Activated T-cell treated with anti-CD3 and anti-CD28 coated beads, Interleukin-2, amount 50 U/mL, for 4 hours (primary cell): ENCODE data around the gene AKT2. TPM values are rescaled to one million over a fixed set of nuclear protein-coding genes. Genes with fewer than 3 reads are reported as not detected.

Experiments
- ATAC-seq, 2 donors: fragments of 200-7000 bp; cut with Tn5 transposase; one replicate each; pipeline ENCODE4 v1.10.0; 2021
- DNase-seq: peaks from one replicate; pipeline ENCODE4 v3.0.0-alpha.2; 2020
- H3K27me3 Mint-ChIP-seq: one replicate; pipeline ENCODE4 v1.8.0; 2021; ENCODE audit warnings: low read depth, mixed read lengths
- H3K36me3 Mint-ChIP-seq: one replicate; pipeline ENCODE4 v1.8.0; 2022; ENCODE audit warnings: mixed read lengths; ENCODE audit not compliant: insufficient read depth
- H3K4me1 Mint-ChIP-seq: one replicate; pipeline ENCODE4 v1.8.0; 2021; ENCODE audit warnings: low read depth, mixed read lengths
- H3K4me3 Mint-ChIP-seq: one replicate; pipeline ENCODE4 v1.8.0; 2021; ENCODE audit warnings: mild to moderate bottlenecking, moderate library complexity, mixed read lengths
- H3K9me3 Mint-ChIP-seq: one replicate; pipeline ENCODE4 v1.8.0; 2021; ENCODE audit warnings: mixed read lengths
- total RNA-seq, 3 donors: library from RNA; stranded (reverse); gene quantifications; one replicate each; pipeline ENCODE4 v1.2.1, GENCODE V29; 2021

Gene AKT2
- total RNA-seq, 3 donors from 2014 or later = 147 to 158 (median 151) TPM

DNA sequence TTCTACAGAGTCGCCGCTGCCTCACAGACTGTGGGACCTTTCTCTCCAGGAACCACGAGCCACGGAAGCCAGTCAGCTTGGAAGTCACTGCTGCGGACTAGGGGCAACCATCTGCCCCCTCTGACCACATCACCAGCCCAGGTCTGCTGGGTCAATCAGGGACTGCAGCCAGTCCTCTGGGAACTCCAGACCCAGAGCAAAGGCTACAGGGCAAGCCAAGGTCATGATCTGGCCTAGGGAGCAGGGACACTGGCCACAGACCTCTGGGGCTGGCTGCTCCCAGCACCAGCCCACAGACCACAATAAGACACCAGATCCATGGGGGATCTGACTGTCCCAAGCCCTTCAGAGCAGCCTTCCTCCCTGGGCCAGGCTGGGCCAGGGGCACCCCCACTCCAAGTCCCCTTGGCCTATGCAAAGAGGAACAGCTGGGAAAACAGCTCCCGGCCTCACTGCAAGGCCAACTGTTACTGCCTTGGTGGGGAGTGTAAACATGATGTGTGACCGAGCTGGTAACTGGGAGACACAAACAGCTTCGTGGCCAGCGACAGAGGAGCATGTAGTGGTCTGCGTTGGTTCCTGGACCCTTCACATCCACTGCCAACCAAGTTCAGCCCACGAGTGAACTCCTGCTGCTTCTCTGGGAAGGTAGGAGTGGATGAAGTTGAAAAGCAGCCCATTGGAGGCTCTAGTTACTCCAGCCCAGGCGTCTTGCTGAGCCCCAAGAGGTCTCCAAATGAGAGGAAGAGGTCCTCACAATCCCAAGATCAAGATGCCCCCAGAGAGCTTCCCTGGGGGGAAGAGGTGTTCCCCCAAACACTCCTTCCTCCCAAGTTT is 1.5 kb downstream of the AKT2 start:
- no peak for DNase-seq
- Mint-ChIP-seq H3K27me3 (no peaks in the 10 kb centered on the region), H3K9me3 (no peaks in the 10 kb centered on the region), H3K4me1 (peaks cover 54% of the 10 kb centered on the region), H3K4me3 (peak overlapping the region; percentile 94), H3K36me3 (no peaks in the 10 kb centered on the region)
- no peak for ATAC-seq

DNA sequence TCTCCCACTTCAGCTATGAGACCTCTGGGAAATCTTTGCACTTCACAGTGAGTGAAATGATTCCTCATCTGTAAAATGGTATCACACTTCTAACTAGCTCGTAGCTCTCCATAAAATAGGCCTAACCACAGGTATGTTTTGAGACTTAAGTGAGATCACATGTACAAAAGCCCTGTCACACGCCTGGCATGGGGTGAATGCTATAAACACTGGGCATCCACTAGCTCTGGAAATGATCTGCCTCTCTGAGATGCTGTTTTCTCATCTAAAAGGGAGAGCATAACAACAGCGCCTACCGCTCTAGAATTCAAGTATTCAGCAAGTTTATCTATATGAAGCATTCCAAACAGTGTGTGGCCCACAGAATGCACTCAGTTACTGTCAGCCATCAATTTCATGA is 2.2 kb downstream of the AKT2 start:
- no peak for DNase-seq
- H3K27me3 Mint-ChIP-seq = no peaks in the 10 kb centered on the region
- H3K36me3 Mint-ChIP-seq = no peaks in the 10 kb centered on the region
- peak overlapping the region; percentile 94 for H3K4me3 Mint-ChIP-seq
- H3K4me1 Mint-ChIP-seq = peaks cover 61% of the 10 kb centered on the region
- no peak for ATAC-seq
- no peaks in the 10 kb centered on the region for H3K9me3 Mint-ChIP-seq

DNA sequence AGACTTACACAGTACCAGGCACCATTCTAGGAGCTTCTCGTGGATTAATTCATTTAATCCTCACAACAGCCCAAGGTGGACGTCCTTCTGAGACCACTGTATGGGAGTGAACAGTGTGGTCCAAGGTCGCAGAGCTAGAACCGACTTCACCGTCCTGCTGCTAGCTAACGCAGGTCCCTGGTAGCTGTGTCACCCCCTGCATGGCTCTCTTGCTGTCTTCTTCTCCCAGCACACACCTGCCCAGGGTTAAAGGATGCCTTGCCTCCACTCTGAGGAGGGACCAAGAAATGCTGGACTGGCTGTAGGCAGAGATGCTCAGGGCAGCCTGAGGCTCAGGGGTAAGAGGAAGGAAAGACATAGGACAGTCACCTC is 3.0 kb downstream of the AKT2 start:
- Mint-ChIP-seq H3K36me3 (no peaks in the 10 kb centered on the region), H3K4me3 (no peak overlapping the region), H3K27me3 (no peaks in the 10 kb centered on the region), H3K9me3 (no peaks in the 10 kb centered on the region), H3K4me1 (peaks cover 68% of the 10 kb centered on the region)
- ATAC-seq (no peak), DNase-seq (no peak)

DNA sequence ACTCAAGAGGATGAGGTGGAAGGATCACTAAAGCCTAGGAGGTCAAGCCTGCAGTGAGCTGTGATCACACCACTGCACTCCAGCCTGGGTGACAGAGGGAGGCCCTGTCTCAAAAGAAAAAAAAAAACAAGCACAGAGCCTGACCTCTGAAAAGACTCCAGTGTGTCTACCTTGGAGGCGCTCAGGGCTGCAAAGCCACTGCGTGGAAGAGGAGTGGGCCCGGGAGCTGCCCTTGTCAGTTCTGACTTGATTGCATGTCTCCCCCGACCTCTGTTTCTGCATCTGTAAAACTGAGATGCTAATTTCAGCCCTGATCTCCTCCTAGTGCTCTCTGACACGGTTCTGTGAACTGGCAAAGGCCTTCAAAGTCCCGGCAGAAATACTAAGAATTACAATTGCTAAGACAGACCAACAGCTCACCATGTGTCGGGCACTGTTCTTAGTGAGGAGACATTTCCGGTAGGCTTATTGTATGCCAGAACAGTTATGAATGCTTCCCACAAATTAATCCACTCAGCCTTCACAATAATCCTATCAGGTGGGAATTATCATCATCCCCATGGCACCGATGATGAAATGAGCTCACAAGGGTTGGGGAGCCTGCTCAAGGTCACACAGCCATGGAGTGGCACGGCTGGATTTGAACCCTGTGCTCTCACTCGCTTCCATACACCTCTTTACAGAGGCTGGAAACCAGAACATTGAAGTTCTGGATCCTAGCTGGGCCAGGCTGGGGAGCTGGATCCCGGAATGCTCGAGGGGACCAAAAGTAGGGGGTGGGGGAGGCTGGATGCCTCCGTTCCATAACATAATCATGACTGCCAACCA is 3.5 kb downstream of the AKT2 start:
- ATAC-seq = no peak
- H3K4me1 Mint-ChIP-seq = peaks cover 70% of the 10 kb centered on the region
- H3K27me3 Mint-ChIP-seq = no peaks in the 10 kb centered on the region
- no peaks in the 10 kb centered on the region for H3K36me3 Mint-ChIP-seq
- H3K4me3 Mint-ChIP-seq = no peak overlapping the region
- no peaks in the 10 kb centered on the region for H3K9me3 Mint-ChIP-seq
- DNase-seq = no peak

DNA sequence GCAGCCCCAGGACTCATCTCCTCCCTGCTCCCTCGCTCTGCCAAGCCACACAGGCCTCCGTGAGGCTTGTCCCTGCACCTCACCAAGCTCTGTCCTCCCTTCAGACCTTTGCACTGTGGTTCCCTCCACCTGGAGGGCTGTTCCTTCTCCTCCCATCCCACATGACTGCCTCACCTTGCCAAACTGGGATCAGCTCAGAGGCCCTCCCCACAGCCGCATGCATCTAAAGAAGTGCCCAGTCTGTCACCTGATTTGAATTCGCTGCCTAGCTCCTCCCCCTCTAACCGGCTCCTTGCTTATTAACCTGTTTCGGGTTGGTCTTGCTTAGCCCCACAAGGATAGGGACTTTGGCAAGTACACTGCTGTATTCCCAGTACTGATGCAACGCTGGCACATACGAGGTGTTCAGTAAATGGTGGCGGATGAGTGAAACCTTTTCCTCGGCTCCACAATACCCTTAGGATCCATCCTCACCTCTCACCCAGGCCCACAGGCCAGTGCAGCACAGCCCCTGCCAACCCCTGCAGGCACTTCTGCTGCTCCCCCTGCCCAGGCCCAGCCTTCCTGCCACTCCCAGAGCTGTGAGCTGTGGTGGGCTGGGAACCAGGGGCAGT is 4.4 kb downstream of the AKT2 start:
- no peak for ATAC-seq
- Mint-ChIP-seq H3K4me1 (peaks cover 70% of the 10 kb centered on the region), H3K9me3 (no peaks in the 10 kb centered on the region), H3K27me3 (no peaks in the 10 kb centered on the region), H3K36me3 (no peaks in the 10 kb centered on the region), H3K4me3 (peak overlapping the region; percentile 53)
- DNase-seq = no peak

DNA sequence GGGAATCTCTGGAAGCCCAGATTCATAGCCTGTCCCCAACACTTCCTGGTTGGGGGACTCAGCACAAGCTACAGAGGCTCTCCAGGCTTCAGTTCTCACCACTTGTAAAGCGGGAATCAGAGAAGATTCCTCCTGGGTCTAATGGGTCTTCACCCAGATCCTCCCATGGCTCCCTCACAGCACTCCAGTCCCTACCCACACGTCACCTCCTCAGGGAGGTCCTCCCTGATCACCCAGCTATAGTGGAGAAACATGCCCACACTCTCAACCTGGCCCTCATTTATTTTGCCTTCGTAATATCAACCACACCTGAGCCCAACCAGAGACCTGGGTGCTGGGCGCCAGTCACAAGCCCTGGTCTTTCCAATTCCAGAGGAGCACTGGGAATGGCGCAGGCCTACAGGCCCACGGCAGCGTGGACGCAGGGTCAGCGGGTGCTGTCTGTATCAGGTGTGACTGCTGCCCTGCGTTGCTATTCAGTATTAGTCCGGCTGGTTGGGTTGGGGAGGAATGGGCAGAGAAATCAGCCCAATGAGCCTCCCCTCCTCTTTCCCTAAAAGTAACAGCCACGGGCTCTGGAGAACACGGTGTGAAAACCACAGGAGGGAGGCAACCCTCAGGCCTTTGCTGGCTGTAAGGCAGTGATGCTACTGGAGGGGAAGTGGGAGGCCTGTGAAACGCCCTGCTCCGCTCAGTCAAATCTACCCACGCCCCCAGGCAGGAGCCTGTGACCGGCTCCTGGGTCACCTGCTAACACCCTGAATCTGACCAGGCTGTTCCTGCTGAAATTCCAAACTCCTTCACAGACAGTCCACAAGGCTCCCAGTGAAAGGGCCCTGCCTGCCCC is 5.2 kb downstream of the AKT2 start:
- no peaks in the 10 kb centered on the region for H3K36me3 Mint-ChIP-seq
- DNase-seq = no peak
- peaks cover 71% of the 10 kb centered on the region for H3K4me1 Mint-ChIP-seq
- no peaks in the 10 kb centered on the region for H3K27me3 Mint-ChIP-seq
- H3K9me3 Mint-ChIP-seq = no peaks in the 10 kb centered on the region
- no peak for ATAC-seq
- no peak overlapping the region for H3K4me3 Mint-ChIP-seq

DNA sequence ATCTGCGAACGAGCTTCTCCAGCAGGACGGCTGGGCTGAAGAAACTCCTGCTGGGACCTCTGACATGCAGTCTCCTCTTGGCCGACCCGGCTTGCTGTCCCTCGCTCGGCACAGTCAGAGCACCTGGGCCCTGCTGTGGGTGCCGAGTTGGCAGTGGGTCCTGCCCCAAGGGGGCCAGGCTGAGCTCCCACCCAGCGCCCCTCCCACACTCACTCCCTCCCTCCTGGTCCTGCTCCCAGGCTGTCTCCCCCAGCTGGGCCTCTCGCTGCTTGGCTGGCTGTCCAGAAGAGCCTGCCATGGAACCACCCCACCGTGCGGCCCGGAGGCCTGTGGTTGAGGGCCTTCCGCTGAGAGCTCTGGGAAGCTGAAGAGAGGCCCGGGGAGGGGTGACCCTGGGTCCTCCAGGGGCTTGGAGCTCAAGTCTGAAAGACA is 6.0 kb downstream of the AKT2 start:
- ATAC-seq (no peak), DNase-seq (no peak)
- no peaks in the 10 kb centered on the region for H3K9me3 Mint-ChIP-seq
- H3K4me3 Mint-ChIP-seq = no peak overlapping the region
- no peaks in the 10 kb centered on the region for H3K36me3 Mint-ChIP-seq
- H3K4me1 Mint-ChIP-seq = peaks cover 75% of the 10 kb centered on the region
- no peaks in the 10 kb centered on the region for H3K27me3 Mint-ChIP-seq

DNA sequence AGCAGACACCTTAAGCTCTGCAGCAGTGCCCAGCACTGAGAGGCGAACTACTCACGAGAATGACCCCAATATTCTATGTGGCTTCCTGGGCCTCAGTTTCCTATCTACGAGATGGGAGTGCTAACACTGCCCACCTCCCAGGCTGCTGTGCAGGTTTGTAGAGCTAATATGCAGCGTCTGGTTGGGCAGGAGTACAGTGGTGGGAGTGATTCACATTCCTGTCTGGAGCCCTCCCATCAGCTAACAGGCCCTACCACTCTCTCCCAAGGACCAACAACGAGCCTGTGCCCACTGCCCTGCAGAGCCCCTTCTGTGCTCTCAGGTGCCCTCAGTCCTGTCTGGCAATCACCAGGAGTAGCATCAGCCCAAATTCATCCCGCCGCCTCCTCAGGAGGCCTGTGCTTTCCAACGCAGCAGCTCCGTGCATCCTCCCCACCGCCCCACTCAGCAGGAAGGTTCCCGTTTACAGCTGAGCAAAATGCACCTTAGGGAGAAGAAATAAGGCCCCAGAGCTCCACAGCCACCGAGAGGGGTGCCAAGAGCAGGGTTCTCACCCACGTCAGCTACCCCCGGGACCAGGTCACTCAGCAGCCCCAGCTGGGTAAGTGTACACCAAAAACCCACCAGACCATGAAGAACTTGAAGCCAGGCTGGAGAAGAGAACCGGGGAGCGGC is 6.6 kb downstream of the AKT2 start:
- Mint-ChIP-seq H3K4me3 (no peak overlapping the region), H3K4me1 (peaks cover 75% of the 10 kb centered on the region), H3K27me3 (no peaks in the 10 kb centered on the region), H3K9me3 (no peaks in the 10 kb centered on the region), H3K36me3 (no peaks in the 10 kb centered on the region)
- ATAC-seq = no peak
- DNase-seq = no peak

DNA sequence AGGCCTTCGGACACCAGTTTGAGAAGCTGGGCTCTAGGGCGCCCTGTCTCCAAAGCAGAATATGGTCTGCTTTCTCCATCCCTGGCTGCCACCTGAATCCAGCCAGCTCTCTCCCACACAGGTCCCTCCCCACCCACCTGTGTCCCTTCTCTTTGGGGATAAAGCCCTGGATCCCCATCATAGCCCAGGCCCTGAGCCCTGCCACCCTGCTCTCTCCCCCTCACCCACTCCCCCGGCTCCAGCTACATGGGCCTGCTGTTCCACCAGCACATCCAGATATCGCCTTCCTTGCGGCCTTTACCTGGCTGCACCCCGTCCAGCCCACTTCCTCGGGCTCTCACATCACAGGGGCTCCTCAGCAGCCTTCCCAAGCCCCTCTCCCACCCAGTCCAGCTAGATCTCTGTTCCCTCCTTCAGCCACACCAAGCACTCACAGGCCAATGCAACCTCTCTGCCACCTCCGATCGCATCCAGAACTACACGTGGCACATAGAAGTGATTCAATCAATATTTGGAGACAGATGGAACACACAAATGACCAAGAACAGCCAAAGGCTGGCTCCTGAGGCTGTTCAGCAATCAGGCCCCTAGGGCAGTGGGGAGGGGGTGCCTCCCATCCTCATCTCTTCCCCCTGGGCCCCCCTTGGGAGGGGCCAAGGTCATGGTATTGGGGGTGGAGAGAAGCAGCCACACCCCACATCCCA is 7.6 kb downstream of the AKT2 start:
- peaks cover 73% of the 10 kb centered on the region for H3K4me1 Mint-ChIP-seq
- DNase-seq = no peak
- no peaks in the 10 kb centered on the region for H3K27me3 Mint-ChIP-seq
- no peak overlapping the region for H3K4me3 Mint-ChIP-seq
- H3K36me3 Mint-ChIP-seq = no peaks in the 10 kb centered on the region
- H3K9me3 Mint-ChIP-seq = no peaks in the 10 kb centered on the region
- ATAC-seq = no peak

DNA sequence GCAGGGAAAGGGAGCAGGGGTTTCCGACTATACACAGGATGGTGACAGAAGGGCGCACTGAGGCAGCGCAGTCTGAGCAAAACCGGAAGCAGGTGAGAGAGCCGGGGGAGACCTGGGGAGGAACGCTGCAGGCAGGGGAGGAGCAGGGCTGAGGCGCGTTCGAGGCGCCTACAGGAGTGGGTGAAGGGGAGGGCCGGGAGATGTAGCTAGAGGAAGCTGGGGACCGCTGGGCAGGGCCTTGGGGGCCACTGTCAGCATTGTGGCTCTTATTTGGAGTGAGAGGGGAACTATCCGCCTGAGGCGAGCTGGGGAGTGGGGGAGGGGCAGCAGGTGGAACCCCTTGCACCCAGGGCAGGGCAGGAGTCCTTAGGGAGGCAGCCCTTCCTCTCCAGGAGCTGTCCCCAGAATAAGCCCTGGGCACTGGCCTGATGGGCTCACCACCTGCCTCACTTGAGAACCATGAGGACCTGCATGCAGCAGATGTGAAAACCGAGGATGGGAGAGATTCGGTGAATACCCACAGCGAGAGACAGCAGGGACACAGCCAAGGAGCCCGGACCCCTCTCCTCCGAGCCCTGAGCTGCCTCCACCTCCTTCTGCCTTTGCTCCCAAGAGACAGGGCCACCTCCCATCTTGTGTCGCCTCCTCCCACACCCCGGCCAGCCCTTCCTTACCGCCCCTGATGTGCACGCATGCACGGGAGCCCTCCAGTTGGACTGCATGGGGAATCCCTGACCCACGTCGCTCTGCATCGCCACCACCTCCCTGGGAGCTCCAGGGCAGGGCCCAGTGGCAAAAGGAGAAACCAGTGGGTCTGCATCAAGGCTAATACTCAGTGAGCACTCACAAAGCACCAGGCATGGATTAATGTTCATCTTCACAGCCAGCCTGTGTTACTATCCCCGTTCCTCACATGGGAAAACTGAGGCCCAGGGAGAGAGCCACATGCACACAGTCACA is 10.3 kb downstream of the AKT2 start:
- no peaks in the 10 kb centered on the region for H3K9me3 Mint-ChIP-seq
- ATAC-seq (peak; percentile 73 to 76), DNase-seq (no peak)
- H3K4me3 Mint-ChIP-seq = peak overlapping the region; percentile 22
- peaks cover 62% of the 10 kb centered on the region for H3K4me1 Mint-ChIP-seq
- no peaks in the 10 kb centered on the region for H3K36me3 Mint-ChIP-seq
- no peaks in the 10 kb centered on the region for H3K27me3 Mint-ChIP-seq

DNA sequence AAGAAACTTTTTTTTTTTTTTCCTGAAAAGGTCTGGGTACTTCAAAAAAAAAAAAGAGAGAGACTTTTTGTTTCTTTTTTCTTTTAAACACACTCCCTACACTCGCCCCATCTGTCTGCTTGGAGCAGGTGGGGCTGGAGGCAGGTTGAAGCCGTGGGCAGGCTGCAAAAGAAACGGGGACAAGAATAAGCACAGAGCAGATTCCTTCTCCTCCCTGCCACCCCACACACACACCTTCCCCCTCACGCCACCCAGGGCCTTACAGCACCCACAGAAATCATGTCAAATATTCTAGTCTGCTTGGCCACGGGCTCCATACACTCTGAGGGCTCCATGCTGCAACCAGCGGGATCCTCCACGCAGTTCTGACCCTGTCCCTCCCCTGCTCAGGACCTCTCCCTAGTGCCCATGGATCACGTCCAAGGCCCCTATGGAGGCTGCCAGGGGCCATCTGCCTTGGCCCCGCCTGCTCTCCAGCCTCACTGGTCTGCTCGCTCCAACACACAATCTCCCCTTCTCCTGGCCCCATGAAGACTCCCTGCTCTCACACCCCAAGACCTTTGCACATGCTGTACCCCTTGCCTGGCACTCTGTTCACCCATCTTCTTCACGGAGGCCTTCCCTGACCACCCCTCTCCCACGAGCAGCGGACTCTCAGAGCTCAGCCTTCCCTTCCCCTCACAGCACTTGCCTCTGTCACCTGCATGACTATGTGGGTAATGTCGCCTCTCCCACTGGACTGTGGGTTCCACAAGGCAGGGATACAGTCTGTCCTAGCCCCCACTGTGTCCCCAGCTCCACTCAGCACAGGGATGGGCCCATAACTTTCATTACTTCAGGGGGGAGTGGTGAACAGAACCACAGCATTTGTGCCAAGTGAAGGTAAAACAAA is 11.4 kb downstream of the AKT2 start:
- no peak overlapping the region for H3K4me3 Mint-ChIP-seq

More for the DNA sequence above, 11.4 kb downstream of the AKT2 start:
- peaks cover 66% of the 10 kb centered on the region for H3K4me1 Mint-ChIP-seq
- ATAC-seq = no peak
- no peaks in the 10 kb centered on the region for H3K36me3 Mint-ChIP-seq
- no peak for DNase-seq
- no peaks in the 10 kb centered on the region for H3K9me3 Mint-ChIP-seq
- no peaks in the 10 kb centered on the region for H3K27me3 Mint-ChIP-seq
